Stimulated activated CD8-positive, alpha-beta memory T cell treated with anti-CD3 and anti-CD28 coated beads, Interleukin-4, amount 100 ng/mL, for 24 hours (primary cell): ENCODE results near the gene MAGEE2.
A peak's percentile ranks its signal among the peaks of the same experiment; 100 is the strongest.
"Not testable (repeated sequence)": the region's sequence is repeated elsewhere in the genome, so short reads cannot be mapped to it uniquely, and the experiment has no call there.

Experiments used
- DNase-seq: peaks from one replicate; pipeline ENCODE4 v3.0.0-alpha.2; 2020; ENCODE audit warnings: low read depth

Gene MAGEE2

GRCh38 chrX:75784680-75785491 lies at the start of gene MAGEE2:
Gene MAGEE2, minus strand, starts transcription at chrX:75785254. Its CDS starts 203 bp downstream, at chrX:75785051.
- DNase-seq = no peak

GRCh38 chrX:75786290-75786689 lies 1.2 kb upstream of the MAGEE2 start:
- DNase-seq = no peak

- DNase-seq = no peak
These were observed 3.4 kb downstream of the MAGEE2 start for GRCh38 chrX:75781611-75782010.

GRCh38 chrX:75768063-75768462 lies 17.0 kb downstream of the MAGEE2 start:
- DNase-seq = not testable (repeated sequence)

GRCh38 chrX:75748431-75748830 lies 36.6 kb downstream of the MAGEE2 start:
- DNase-seq = no peak

- peak; percentile 11 for DNase-seq
These were observed 38.0 kb downstream of the MAGEE2 start for GRCh38 chrX:75746891-75747639.
